Endothelial cell of umbilical vein (primary cell): Measurements from ENCODE around the gene GLP2R. TPM values are rescaled to one million over a fixed set of nuclear protein-coding genes. Genes with fewer than 3 reads are reported as not detected.

ENCODE experiments used
- BruUV-seq: library from RNA; stranded (reverse); fragments of 400-500 nt; replicated peaks from 2 replicates; lab custom pipeline; 2021; lab: Mats Ljungman, UMichigan
- CTCF ChIA-PET: fragments of 300-600, 350-600 bp; sonication (Branson Sonifier 250); formaldehyde crosslinking; loops from one replicate; lab custom pipeline; 2021; ENCODE audit warnings: antibody characterized with exemption, inconsistent platforms; lab: Charles Lee
- POLR2A ChIA-PET: fragments of 300-600, 350-600 bp; sonication (Branson Sonifier 250); formaldehyde crosslinking; loops from one replicate; lab custom pipeline; 2021; ENCODE audit warnings: antibody characterized with exemption, inconsistent platforms; lab: Charles Lee
- DNase-seq: peaks from one replicate; pipeline ENCODE4 v3.0.0-alpha.2; 2011; ENCODE audit warnings: low read depth, low spot score
- FAIRE-seq: peaks from 2 replicates; lab custom pipeline; 2011; peaks lifted over from hg19 to GRCh38; lab: Jason Lieb, UNC
- H2AFZ ChIP-seq: 2 replicates; pipeline ENCODE4 v1.6.0; 2012; ENCODE audit warnings: low read depth, low read length, control low read depth, inconsistent platforms
- H3K27ac ChIP-seq: 2 replicates; pipeline ENCODE4 v1.5.1; 2011; ENCODE audit warnings: low read depth, mild to moderate bottlenecking, control low read depth, low read length, moderate library complexity; ENCODE audit not compliant: insufficient read depth
- H3K27me3 ChIP-seq, 2 experiments: 2 replicates each; pipeline versions ENCODE4 v1.6.0 to v1.6.1; 2011; ENCODE audit warnings: low read length in 2 of 2, mixed read lengths in 1 of 2; ENCODE audit not compliant: control insufficient read depth in 2 of 2, insufficient read depth in 2 of 2
- H3K36me3 ChIP-seq, 2 experiments: 2 replicates in 1 of 2; 3 replicates in 1 of 2; pipeline ENCODE4 v1.5.1; 2011; ENCODE audit warnings: low read length in 2 of 2, mild to moderate bottlenecking in 1 of 2, moderate library complexity in 1 of 2; ENCODE audit not compliant: control insufficient read depth in 2 of 2, insufficient read depth in 2 of 2; ENCODE audit errors: extremely low read depth in 1 of 2
- H3K4me1 ChIP-seq: 3 replicates; pipeline ENCODE4 v1.5.1; 2011; ENCODE audit warnings: mild to moderate bottlenecking, low read length; ENCODE audit not compliant: control insufficient read depth, insufficient read depth; ENCODE audit errors: extremely low read depth
- H3K4me2 ChIP-seq: 2 replicates; pipeline ENCODE4 v1.6.1; 2011; ENCODE audit warnings: low read length, control low read depth, mixed read lengths; ENCODE audit not compliant: insufficient read depth
- H3K4me3 ChIP-seq, 3 experiments: fragments of 200-600 bp in 1 of 3; sonication (generic), shearing (Covaris generic) in 1 of 3; replicated peaks in 1 of 3; 2 replicates each; pipeline ENCODE4 v1.5.1; 2011 to 2016; ENCODE audit warnings: control low read depth in 3 of 3, low read length in 3 of 3, mild to moderate bottlenecking in 2 of 3, inconsistent platforms in 1 of 3, low read depth in 1 of 3, moderate library complexity in 1 of 3; ENCODE audit not compliant: insufficient read depth in 1 of 3
- H3K79me2 ChIP-seq: 2 replicates; pipeline ENCODE4 v1.6.0; 2012; ENCODE audit warnings: low read length, inconsistent platforms; ENCODE audit not compliant: control insufficient read depth, insufficient read depth
- H3K9ac ChIP-seq: replicated peaks from 2 replicates; pipeline ENCODE3; 2011; ENCODE audit warnings: low read length, control low read depth; ENCODE audit not compliant: insufficient read depth; ENCODE audit errors: extremely low read depth
- H3K9me1 ChIP-seq: replicated peaks from 3 replicates; pipeline ENCODE4 v1.6.0; 2011; ENCODE audit warnings: mild to moderate bottlenecking, low read length; ENCODE audit not compliant: control insufficient read depth, insufficient read depth; ENCODE audit errors: extremely low read depth
- H3K9me3 ChIP-seq: replicated peaks from 2 replicates; pipeline ENCODE4 v1.5.1; 2012; ENCODE audit warnings: low read length, inconsistent platforms; ENCODE audit not compliant: control insufficient read depth, insufficient read depth
- H4K20me1 ChIP-seq: replicated peaks from 2 replicates; pipeline ENCODE3; 2011; ENCODE audit warnings: mild to moderate bottlenecking, low read length; ENCODE audit not compliant: control insufficient read depth, insufficient read depth; ENCODE audit errors: extremely low read depth
- CTCF ChIP-seq, 2 donors: IDR thresholded peaks; 1 replicate in 1 of 2; 2 replicates in 1 of 2; pipeline ENCODE4 v1.5.1; 2011; ENCODE audit warnings: low read length in 2 of 2, mild to moderate bottlenecking in 2 of 2, moderate library complexity in 2 of 2, control low read depth in 1 of 2, inconsistent platforms in 1 of 2, low read depth in 1 of 2; ENCODE audit not compliant: insufficient read depth in 1 of 2; ENCODE audit errors: extremely low read depth in 1 of 2
- EZH2 ChIP-seq: IDR thresholded peaks from 2 replicates; pipeline ENCODE4 v1.6.1; 2012; ENCODE audit warnings: borderline replicate concordance, low read depth, mild to moderate bottlenecking, moderate library complexity, low read length, inconsistent platforms; ENCODE audit not compliant: severe bottlenecking
- FOS ChIP-seq: IDR thresholded peaks from 2 replicates; pipeline ENCODE4 v1.6.1; 2011; ENCODE audit warnings: mild to moderate bottlenecking, low read length, moderate library complexity, borderline replicate concordance; ENCODE audit not compliant: insufficient read depth
- GATA2 ChIP-seq: IDR thresholded peaks from 2 replicates; pipeline ENCODE4 v1.7.0; 2011; ENCODE audit warnings: low read depth, mild to moderate bottlenecking, moderate library complexity, mixed read lengths, low read length; ENCODE audit not compliant: insufficient read length, insufficient read depth
- JUN ChIP-seq: IDR thresholded peaks from 2 replicates; pipeline ENCODE4 v1.6.1; 2011; ENCODE audit warnings: borderline replicate concordance, low read depth; ENCODE audit not compliant: insufficient read length, insufficient read depth
- MAX ChIP-seq: IDR thresholded peaks from 2 replicates; pipeline ENCODE4 v1.6.1; 2011; ENCODE audit not compliant: insufficient read depth, insufficient read length
- MYC ChIP-seq: IDR thresholded peaks from one replicate; pipeline ENCODE4 v1.6.1; 2011; ENCODE audit warnings: mild to moderate bottlenecking, low read depth, low read length
- POLR2A ChIP-seq: IDR thresholded peaks from 2 replicates; pipeline ENCODE4 v1.6.1; 2012; ENCODE audit warnings: low read depth, mild to moderate bottlenecking, control low read depth, low read length
- POLR2AphosphoS5 ChIP-seq: IDR thresholded peaks from 2 replicates; pipeline ENCODE4 v1.6.1; 2012; ENCODE audit warnings: low read depth, mild to moderate bottlenecking, control low read depth, low read length, moderate library complexity; ENCODE audit not compliant: insufficient read depth
- dilution Hi-C: fragments of 300-500 bp; cut with MboI; formaldehyde crosslinking; loops from one replicate; pipeline ENCODE4 v1.15.0; 2019; ENCODE audit warnings: low sequenced_read_pairs; ENCODE audit not compliant: extremely low pct_ligation_motif_present
- intact Hi-C: fragments of 100-400 bp; cut with micrococcal nuclease; formaldehyde crosslinking; loops from one replicate; pipeline ENCODE4 v1.10.0; 2022
- polyA plus RNA-seq, 4 experiments: library from polyadenylated mRNA; depleted of rRNA in 3 of 4; stranded (reverse) in 3 of 4; unstranded in 1 of 4; fragments of >200 nt; gene quantifications; 2 replicates each; pipeline versions ENCODE4 v1.2.1 to v1.2.3, GENCODE V29; 2011 to 2012; ENCODE audit warnings: missing spikeins in 1 of 4
- total RNA-seq: library from RNA; stranded (reverse); gene quantifications from 2 replicates; pipeline ENCODE4 v1.2.3, GENCODE V29; 2021

Gene GLP2R
- total and polyA plus RNA-seq, 2 donors (not counting 3 experiments of a cell fraction or from before 2014, with no cell fraction given), result not detected

- peaks cover 9% of the 10 kb centered on the region for H3K9me3 ChIP-seq
- dilution Hi-C loops, result no loop called here
- ChIA-PET CTCF (no interaction called here), POLR2A (no interaction called here)
- no TSS peak for BruUV-seq
- no peaks in the 10 kb centered on the region for H4K20me1 ChIP-seq
- no peak overlapping the region for H2AFZ ChIP-seq
- no peak overlapping the region for H3K9ac ChIP-seq
- intact Hi-C loops, result no loop called here
- no peaks in the 10 kb centered on the region for H3K4me1 ChIP-seq
- H3K9me1 ChIP-seq, result no peaks in the 10 kb centered on the region
- DNase-seq (no peak), FAIRE-seq (no peak)
- no peak overlapping the region for H3K27ac ChIP-seq
- H3K27me3 ChIP-seq, result no peaks in the 10 kb centered on the region
- no peaks in the 10 kb centered on the region for H3K36me3 ChIP-seq
- TF ChIP-seq MYC, result no peak
- no peak for TF ChIP-seq CTCF (IDR thresholded peaks at IDR 0.05; ENCODE audit: extremely low read depth in 1 of 2, insufficient read depth in 1 of 2, low read depth in 1 of 2, low read length in 2 of 2)
- TF ChIP-seq JUN, result no peak
- no peak for TF ChIP-seq GATA2
- no peak for TF ChIP-seq POLR2A
- TF ChIP-seq EZH2, result no peak
- no peak for TF ChIP-seq POLR2AphosphoS5
- no peak for TF ChIP-seq FOS
- TF ChIP-seq MAX, result no peak
- H3K4me2 ChIP-seq, result no peak overlapping the region
- H3K4me3 ChIP-seq, result no peak overlapping the region
- no peaks in the 10 kb centered on the region for H3K79me2 ChIP-seq
These were observed 23.0 kb upstream of the GLP2R start for GRCh38 chr17:9802697-9803096.
